Activated CD4-positive, alpha-beta T cell treated with anti-CD3 and anti-CD28 coated beads for 4 hours (primary cell): ENCODE measurements around the gene SERPINF2.
"Not testable (repeated sequence)": the region's sequence is repeated elsewhere in the genome, so short reads cannot be mapped to it uniquely, and the experiment has no call there.

ENCODE experiments used
- DNase-seq, 2 donors: peaks; one replicate each; pipeline ENCODE4 v3.0.0-alpha.2; 2020

SERPINF2 gene

DNA sequence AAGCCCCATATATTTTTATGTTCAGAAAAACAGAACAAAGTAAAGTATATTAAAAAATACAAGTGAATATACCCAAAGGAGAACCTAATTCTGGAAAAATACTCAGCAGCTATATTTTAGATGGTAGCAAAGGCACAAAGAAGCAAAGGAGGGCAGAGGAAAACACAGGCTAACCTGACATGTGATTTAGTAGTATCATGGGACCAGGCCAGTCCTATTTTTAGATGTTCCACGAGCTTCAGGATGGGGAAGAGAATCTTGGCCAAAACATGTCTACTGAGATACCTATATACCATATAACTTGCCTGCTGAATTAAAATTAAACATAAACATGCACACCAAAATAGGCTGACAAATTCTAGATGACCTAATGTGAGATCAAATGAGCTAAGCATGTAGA is 54.1 kb downstream of the SERPINF2 start:
- no peak for DNase-seq

DNA sequence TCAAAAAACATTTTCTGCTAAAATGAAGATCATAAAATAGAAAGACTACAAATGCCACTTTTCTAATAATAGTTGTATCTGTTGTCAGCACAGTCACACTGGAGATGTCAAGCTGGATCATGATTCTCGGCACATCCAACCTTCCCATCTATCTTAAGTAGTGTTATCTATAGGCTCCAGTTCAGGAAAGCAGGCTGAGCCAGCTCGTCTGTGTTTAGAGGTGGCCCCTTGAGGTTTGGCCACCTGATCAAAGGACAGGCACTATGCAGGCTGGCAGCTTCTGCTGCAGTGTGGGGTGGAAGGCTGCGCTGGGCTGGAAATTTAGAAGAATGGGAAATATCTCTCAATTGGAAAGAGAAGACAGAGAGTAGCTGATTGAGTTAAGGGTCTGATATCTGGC is 54.7 kb downstream of the SERPINF2 start:
- DNase-seq, result no peak

GRCh38 chr17:1797846-1798245 is 55.2 kb downstream of the SERPINF2 start:
- DNase-seq, result not testable (repeated sequence)

- DNase-seq, result no peak
Observed at GRCh38 chr17:1800240-1800639, 57.6 kb downstream of the SERPINF2 start.

DNA sequence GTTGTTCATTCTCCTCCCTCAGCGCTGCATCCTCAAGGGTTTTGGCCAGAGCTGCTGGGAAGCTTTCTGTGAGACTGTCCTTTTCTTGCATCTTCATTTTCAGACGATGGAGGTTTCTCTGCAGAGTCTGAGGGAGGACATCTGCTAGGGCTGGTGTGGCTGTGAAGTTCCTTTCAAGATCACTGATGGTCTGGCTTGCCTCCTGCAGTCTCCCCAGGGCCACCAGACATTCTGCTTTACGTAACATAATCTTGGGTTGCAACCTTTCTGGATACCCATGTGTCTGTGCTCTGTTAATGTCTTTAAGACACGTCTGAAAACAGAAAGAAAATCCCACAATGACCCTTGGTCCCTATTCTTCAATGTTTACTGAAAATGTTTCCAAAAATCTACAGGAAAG is 58.0 kb downstream of the SERPINF2 start:
- DNase-seq, result no peak

- no peak for DNase-seq
Observed at GRCh38 chr17:1802429-1802828, 59.8 kb downstream of the SERPINF2 start.

GRCh38 chr17:1803280-1803679 is 60.6 kb downstream of the SERPINF2 start:
- no peak for DNase-seq
